SK-N-SH treated with all-trans-retinoic acid at 6 μM for 48 hours (cell line): ENCODE results near the gene RCVRN.

Source experiments
- ATAC-seq: fragments of 200-7000 bp; cut with Tn5 transposase; 3 replicates; pipeline ENCODE4 v1.9.1; 2020; ENCODE audit warnings: mild to moderate bottlenecking, moderate library complexity
- ARNTL ChIP-seq: fragments of 450-650 bp; formaldehyde crosslinking; IDR thresholded peaks from 2 replicates; pipeline ENCODE4 v1.5.0; 2020; ENCODE audit warnings: low read depth, mild to moderate bottlenecking, moderate library complexity, borderline replicate concordance
- CREB5 ChIP-seq: fragments of 250-450 bp; sonication (Bioruptor Pico); IDR thresholded peaks from 2 replicates; pipeline ENCODE4 v1.5.1; 2020; ENCODE audit warnings: low read depth, mild to moderate bottlenecking, moderate library complexity
- CSDC2 ChIP-seq: fragments of 250-450 bp; sonication (Bioruptor Pico); IDR thresholded peaks from 2 replicates; pipeline ENCODE4 v1.5.0; 2020; ENCODE audit warnings: mild to moderate bottlenecking, moderate library complexity
- CSRNP3 ChIP-seq: fragments of 250-450 bp; sonication (Bioruptor Pico); IDR thresholded peaks from 2 replicates; pipeline ENCODE4 v1.5.1; 2021; ENCODE audit warnings: mild to moderate bottlenecking, moderate library complexity
- ESRRG ChIP-seq: fragments of 250-450 bp; sonication (Bioruptor Pico); IDR thresholded peaks from 2 replicates; pipeline ENCODE4 v1.6.1; 2021; ENCODE audit warnings: mild to moderate bottlenecking
- GLIS3 ChIP-seq: fragments of 250-450 bp; sonication (Bioruptor Pico); IDR thresholded peaks from 2 replicates; pipeline ENCODE4 v1.5.0; 2020; ENCODE audit warnings: mild to moderate bottlenecking, moderate library complexity
- ISL1 ChIP-seq: fragments of 250-450 bp; sonication (Bioruptor Pico); IDR thresholded peaks from 2 replicates; pipeline ENCODE4 v2.1.2; 2022; ENCODE audit warnings: mild to moderate bottlenecking, moderate library complexity
- OSR1 ChIP-seq: fragments of 250-450 bp; sonication (Bioruptor Pico); IDR thresholded peaks from 2 replicates; pipeline ENCODE4 v1.8.0; 2022; ENCODE audit warnings: moderate library complexity, mild to moderate bottlenecking, inconsistent platforms
- POU6F1 ChIP-seq: fragments of 250-450 bp; sonication (Bioruptor Pico); IDR thresholded peaks from 2 replicates; pipeline ENCODE4 v1.8.0; 2021; ENCODE audit warnings: low read depth, mild to moderate bottlenecking, moderate library complexity, borderline replicate concordance
- PPARA ChIP-seq: fragments of 250-450 bp; sonication (Bioruptor Pico); IDR thresholded peaks from 2 replicates; pipeline ENCODE4 v1.5.0; 2020; ENCODE audit warnings: mild to moderate bottlenecking, borderline replicate concordance
- SNAI2 ChIP-seq: fragments of 250-450 bp; sonication (Bioruptor Pico); IDR thresholded peaks from 2 replicates; pipeline ENCODE4 v1.5.0; 2020; ENCODE audit warnings: mild to moderate bottlenecking, moderate library complexity
- TCF4 ChIP-seq: fragments of 250-450 bp; sonication (Bioruptor Pico); IDR thresholded peaks from 2 replicates; pipeline ENCODE4 v1.8.0; 2021; ENCODE audit warnings: mild to moderate bottlenecking, moderate library complexity, borderline replicate concordance
- TOX ChIP-seq: fragments of 250-450 bp; sonication (Bioruptor Pico); IDR thresholded peaks from 2 replicates; pipeline ENCODE4 v1.8.0; 2021; ENCODE audit warnings: mild to moderate bottlenecking, moderate library complexity, borderline replicate concordance
- ZC3H10 ChIP-seq: fragments of 250-450 bp; sonication (Bioruptor Pico); IDR thresholded peaks from 2 replicates; pipeline ENCODE4 v1.5.1; 2021; ENCODE audit warnings: mild to moderate bottlenecking, moderate library complexity
- ZFP3 ChIP-seq: fragments of 250-450 bp; sonication (Bioruptor Pico); IDR thresholded peaks from 2 replicates; pipeline ENCODE4 v1.5.0; 2020; ENCODE audit warnings: mild to moderate bottlenecking, moderate library complexity
- ZFP30 ChIP-seq: fragments of 450-650 bp; formaldehyde crosslinking; IDR thresholded peaks from 2 replicates; pipeline ENCODE4 v1.5.0; 2022; ENCODE audit warnings: mild to moderate bottlenecking, moderate library complexity
- ZNF565 ChIP-seq: fragments of 450-650 bp; formaldehyde crosslinking; conservative IDR thresholded peaks from 2 replicates; pipeline ENCODE4 v1.5.0; 2020; ENCODE audit warnings: low read depth, mild to moderate bottlenecking, moderate library complexity
- ZNF70 ChIP-seq: fragments of 450-650 bp; formaldehyde crosslinking; IDR thresholded peaks from 2 replicates; pipeline ENCODE4 v1.5.0; 2020; ENCODE audit warnings: mild to moderate bottlenecking, moderate library complexity
- ZNF8 ChIP-seq: fragments of 450-650 bp; formaldehyde crosslinking; IDR thresholded peaks from 2 replicates; pipeline ENCODE4 v1.5.0; 2020; ENCODE audit warnings: mild to moderate bottlenecking, moderate library complexity

The RCVRN gene

DNA sequence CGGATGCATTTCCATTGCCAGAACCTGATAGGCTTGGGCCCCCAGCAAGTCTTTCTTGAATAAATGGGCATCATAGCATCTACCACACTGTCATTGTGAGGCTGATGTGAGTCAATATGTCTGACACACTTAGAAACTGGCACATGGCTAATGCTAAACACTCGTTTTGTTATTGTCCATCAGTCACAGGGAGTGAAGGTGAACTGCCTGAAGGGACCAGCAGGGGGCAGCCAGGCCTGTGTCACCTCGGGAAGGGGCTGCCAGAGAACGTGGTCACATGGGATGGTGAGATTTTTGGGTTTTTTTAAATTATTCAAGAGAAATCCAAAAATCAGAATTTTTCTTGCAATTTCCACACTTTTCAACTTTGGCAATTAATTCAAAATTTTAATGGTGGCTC is 831 bp upstream of the RCVRN start:
- ATAC-seq, result 0 out of 3 replicates have a peak, but pooled peaks have one; percentile 42
- TF ChIP-seq ISL1 (CRISPR knock-in tag) (no peak), ZNF8 (CRISPR knock-in tag) (no peak), CSDC2 (CRISPR knock-in tag) (no peak), GLIS3 (CRISPR knock-in tag) (no peak), ESRRG (CRISPR knock-in tag) (no peak), SNAI2 (no peak)

DNA sequence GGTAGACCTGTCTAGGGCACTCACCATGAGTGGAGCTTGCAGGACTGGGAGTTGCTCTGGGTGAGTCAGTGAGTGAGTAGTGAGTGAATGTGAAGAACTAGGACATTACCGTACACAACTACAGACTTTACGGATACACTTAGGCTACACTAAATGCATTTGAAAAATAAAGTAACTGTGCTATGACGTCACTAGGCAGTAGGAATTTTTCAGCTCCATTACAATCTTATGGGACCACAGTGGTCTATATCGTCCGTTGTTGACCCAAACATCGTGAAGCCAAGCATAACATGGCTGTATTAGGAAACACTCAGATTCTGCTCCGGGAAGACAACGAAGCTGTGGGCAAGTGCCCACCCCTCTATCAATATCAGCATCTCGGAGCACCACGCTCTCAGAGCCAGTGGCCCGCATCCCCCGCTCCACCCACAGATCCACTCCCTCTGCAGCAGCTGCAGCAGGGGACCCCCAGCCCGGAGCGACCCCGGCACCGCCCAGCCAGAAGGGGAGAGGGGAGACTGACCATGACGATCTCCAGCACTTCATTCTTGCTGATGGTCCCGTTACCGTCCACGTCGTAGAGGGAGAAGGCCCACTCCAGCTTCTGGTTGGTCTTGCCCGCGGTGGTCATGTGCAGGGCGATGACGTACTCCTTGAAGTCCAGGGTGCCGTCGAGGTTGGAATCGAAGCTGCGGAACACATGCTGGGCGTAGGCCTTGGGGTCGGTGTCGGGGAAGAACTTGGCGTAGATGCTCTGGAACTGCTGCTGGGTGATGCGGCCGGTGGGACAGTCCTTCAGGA is 594 bp downstream of the RCVRN start:
- ATAC-seq, result no peak
- TF ChIP-seq ZC3H10 (CRISPR knock-in tag) (no peak), CSDC2 (CRISPR knock-in tag) (no peak), TOX (no peak), CREB5 (CRISPR knock-in tag) (no peak), ZNF8 (CRISPR knock-in tag) (no peak), ISL1 (CRISPR knock-in tag) (no peak)

GRCh38 chr17:9902120-9902519 is 3.0 kb downstream of the RCVRN start:
- no peak for TF ChIP-seq TCF4 (CRISPR knock-in tag)

GRCh38 chr17:9900784-9901183 is 4.3 kb downstream of the RCVRN start:
- TF ChIP-seq ARNTL (CRISPR knock-in tag) (no peak), CREB5 (CRISPR knock-in tag) (no peak), ZFP3 (CRISPR knock-in tag) (no peak), TCF4 (CRISPR knock-in tag) (no peak), POU6F1 (no peak), ZNF70 (CRISPR knock-in tag) (no peak), PPARA (CRISPR knock-in tag) (no peak), ZFP30 (CRISPR knock-in tag) (no peak), ESRRG (CRISPR knock-in tag) (no peak)
- no peak for ATAC-seq

More at GRCh38 chr17:9902120-9902519, 3.0 kb downstream of the RCVRN start:
- ATAC-seq, result no peak

DNA sequence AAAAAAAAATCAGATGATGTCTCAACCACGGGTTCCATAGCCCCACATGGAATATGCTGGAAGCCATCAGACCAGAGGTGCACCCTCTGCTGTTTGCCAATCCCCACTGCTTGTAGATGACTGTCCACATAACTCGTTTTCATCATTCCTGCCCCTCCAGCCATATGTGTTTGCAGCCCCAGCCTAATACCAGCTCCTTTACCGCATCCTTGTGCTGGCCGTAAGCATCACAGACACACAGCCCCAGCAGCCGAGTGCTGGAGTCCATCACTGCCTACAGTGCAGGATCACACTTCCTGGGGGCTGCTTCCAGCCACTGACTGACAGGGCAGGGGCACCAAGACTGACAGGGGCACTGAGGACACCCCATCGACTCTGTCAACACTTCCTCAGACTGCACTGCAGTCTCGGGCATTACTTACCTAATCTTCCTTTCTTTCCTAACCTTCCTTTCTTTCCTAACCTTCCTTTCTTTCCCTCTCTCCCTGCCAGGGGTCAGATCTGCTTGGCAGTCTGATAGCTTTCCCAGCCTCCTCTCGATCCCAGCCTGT is 5.0 kb downstream of the RCVRN start:
- TF ChIP-seq ZNF70 (CRISPR knock-in tag), result no peak
- TF ChIP-seq PPARA (CRISPR knock-in tag), result no peak
- TF ChIP-seq OSR1 (CRISPR knock-in tag), result no peak
- no peak for TF ChIP-seq CSRNP3 (CRISPR knock-in tag)
- TF ChIP-seq ESRRG (CRISPR knock-in tag), result no peak
- TF ChIP-seq ZNF565 (CRISPR knock-in tag), result no peak
- no peak for TF ChIP-seq TCF4 (CRISPR knock-in tag)
- TF ChIP-seq TOX, result no peak
- no peak for TF ChIP-seq SNAI2
- no peak for TF ChIP-seq ZFP30 (CRISPR knock-in tag)
- no peak for ATAC-seq
